HK-2 (cell line): ENCODE measurements around the gene SDSL.

Experiments
- DNase-seq: peaks from one replicate; pipeline ENCODE4 v3.0.0-alpha.2; 2018; ENCODE audit not compliant: unreplicated experiment

SDSL gene

DNA sequence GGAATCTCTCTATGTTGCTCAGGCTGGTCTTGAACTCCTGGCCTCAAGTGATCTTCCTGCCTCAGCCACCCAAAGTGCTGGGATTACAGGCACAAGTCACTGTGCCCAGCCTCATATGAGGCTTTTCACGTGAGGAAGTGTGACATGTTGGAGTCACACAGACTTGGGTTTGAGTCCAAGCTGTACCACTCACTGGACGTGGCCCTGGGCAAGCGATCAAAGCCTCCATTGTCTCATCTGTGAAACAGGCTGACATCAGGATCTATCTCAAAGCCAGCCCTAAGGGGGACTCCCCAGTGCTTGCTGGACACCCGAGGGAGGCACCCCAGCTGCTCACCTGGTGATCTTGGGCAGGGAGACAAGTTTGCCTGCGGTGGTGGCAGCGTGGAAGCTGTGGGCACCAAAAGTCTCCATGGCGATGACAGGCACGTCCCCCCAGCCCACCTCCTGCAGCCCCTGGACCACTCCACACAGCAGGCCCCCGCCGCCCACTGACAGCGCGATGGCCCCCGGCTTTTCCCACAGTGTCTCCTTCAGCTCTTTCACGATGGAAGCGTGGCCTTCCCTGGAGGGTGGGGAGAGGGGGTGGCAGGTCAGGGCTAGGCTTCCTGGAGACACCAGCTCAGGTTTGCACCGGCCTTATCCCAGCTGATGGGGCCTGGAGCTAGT, 25.2 kb upstream of the SDSL start:
- no peak for DNase-seq

DNA sequence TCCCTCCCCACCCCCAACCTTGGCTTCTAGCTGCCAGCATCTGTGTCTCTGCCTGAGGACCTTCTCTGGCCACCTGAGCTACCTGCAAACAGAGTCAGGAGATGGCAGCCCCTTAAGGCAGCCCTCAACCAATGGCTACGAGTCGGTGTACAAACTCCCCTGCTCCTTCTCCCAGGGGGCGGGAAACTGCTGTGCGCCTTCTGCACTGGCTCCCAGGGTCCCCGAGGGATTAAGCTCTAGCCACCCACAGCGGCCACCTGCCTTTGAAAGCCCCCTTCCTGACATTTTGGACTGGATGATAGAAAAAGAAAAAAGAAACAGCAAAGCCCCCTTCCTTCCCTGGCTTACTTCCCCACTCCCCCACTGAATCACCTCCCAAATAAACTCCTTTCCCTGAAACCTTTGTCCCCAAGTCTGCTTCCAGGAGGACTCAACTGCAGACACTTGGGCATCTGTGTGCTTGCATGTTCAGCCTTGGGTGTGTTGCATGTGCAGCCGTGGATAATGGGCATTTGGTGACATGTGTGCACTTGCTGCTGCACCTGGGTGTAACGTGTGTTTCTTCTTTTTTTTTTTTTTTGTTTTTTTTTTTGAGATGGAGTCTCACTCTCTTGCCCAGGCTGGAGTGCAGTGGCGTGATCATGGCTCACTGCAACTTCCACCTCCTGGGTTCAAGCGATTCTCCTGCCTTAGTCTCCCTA, 24.5 kb upstream of the SDSL start:
- DNase-seq = no peak

DNA sequence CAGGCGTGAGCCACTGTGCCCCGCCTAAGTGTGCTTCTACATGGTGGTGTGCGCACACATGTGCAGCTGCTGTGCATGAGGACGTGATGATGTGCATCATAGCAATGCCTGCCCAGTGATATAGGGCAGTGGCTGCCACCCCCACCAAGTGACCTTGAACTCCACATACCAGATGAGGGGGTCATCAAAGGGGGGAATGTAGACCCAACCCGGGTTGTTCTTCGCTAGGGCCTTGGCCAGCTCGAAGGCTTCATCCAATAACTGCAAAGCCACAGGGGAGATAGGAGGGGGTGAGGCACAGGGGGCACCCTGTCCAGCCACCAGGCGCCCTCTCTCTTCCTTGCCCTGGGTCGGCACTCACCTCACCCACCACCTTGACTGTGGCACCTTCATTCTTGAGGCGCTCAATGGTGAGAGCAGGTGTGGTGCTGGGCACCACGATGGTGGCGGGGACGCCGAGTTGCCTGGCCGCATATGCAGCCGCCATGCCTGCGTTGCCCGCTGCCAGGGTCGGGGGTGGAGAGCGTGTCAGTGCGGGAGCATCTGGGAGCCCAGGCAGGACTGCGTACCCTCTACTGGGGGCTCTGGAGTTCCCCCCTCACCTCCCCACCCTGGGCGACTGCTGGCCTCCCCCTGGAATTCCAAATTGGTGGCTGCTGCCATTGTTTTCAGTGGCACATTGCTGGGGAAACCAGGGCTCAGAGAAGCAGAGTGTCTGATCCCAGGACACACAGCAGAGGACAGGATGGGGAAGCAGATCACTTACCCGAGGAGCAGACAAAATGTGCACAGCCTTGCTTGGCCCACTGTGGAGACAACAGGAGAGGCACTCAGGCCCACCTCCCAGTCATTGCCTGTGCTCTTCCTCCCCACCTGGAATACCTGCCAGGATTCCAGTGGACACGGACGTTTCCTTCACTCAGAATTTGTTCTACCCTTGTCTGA, 23.6 kb upstream of the SDSL start:
- DNase-seq = no peak

DNA sequence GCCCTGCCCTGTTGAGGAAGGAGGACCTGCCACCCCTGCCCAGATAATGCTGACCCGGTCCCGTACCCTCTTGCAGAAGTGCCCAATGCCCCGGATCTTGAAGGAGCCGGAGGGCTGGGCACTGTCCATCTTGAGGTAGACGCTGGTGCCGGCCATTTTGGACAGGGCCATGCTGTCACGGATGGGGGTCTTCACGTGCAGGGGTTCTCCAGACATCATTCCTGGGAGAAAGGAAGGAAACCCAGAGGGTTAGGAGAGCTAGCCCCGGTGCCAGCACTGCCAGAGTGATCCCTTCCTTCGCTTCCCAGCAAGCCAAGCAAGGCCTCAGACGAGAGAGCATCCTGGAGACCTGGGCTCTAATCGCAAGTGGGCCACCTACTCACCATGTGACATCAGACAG, 22.7 kb upstream of the SDSL start:
- DNase-seq = no peak

DNA sequence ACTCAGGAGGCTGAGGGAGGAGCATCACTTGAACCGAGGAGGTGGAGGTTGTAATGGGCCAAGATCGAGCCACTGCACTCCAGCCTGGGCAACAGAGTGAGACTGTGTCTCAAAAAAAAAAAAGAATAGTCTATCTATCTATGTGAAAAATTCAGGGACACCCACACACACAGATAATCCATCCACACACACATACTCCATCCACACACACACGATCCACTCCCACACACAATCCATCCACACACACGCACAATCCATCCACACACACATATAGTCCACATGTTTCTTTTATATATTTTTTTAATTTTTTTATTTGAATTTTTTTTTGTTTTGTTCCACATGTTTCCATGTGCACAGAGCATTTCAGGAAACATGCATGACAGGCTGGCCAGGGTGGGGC, 21.8 kb upstream of the SDSL start:
- DNase-seq = no peak

DNA sequence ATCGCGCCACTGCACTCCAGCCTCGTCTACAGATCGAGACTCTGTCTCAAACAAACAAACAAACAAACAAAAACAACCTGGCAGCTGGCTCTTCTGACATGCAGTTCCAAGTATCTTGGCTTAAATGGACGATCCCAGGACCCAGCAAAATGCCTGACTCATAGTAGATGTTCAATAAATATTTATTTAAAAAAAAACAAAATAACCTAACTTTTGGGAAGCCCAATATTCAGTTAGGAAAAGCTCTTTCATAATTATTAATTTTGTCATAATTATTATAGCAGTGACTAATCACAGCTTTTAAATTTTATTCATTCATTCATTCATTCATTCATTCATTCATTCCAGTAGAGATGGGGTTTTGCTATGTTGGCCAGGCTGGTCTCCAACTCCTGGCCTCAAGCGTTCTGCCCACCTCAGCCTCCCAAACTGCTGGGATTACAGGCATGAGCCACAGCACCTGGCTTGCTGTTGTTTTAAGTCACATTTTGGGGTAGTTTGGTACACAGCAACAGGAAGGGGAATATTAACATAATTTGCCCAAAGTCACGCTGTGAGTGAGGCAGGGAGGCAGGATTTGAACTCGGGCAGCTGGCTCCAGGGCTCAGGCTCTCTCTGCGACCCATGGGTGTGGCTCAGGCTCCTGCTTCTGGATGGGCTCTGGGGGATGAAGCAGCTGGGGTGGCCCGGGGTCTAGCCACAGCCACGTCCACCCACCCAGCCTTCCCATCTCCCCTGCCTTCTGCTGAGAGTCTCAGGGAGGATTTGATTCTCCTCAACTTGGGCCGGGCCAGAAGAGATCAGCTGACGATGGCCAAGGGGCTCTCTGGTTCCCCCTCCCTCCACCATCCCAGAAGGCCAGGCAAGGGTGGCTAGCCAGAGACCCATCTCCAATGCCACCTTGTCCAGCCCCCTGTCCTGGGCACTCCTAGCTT, 20.8 kb upstream of the SDSL start:
- no peak for DNase-seq

DNA sequence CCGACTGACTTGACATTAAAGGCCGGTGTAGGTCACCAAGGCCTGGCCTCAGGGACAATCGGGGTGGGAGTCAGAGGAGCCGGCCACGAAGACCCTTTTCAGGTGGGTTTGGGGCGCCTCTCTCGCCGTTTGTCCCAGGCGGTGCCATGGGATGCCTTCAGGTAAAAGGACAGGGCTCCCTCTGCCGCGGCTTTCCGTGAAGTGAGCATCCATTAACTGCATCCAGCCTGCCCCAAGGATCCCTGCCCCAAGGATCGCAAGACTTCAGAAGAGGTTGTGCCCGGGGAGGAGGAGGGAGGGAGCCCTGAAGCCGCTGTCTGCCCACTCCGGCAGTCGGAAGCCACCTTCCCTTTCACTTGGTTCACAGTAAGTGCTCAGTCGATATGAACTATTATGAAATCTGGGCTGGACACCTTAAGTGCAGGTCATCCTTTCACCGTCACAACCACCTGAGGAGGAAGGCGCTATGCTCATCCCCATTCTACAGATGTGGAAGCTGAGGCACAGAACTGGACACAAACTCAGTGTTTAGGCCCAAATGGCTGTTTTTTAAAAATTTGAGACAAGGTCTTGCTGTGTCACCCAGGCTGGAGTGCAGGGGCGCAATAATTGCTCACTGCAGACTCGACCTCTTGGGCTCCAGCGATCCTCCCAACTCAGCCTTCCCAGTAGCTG, 19.5 kb upstream of the SDSL start:
- no peak for DNase-seq

DNA sequence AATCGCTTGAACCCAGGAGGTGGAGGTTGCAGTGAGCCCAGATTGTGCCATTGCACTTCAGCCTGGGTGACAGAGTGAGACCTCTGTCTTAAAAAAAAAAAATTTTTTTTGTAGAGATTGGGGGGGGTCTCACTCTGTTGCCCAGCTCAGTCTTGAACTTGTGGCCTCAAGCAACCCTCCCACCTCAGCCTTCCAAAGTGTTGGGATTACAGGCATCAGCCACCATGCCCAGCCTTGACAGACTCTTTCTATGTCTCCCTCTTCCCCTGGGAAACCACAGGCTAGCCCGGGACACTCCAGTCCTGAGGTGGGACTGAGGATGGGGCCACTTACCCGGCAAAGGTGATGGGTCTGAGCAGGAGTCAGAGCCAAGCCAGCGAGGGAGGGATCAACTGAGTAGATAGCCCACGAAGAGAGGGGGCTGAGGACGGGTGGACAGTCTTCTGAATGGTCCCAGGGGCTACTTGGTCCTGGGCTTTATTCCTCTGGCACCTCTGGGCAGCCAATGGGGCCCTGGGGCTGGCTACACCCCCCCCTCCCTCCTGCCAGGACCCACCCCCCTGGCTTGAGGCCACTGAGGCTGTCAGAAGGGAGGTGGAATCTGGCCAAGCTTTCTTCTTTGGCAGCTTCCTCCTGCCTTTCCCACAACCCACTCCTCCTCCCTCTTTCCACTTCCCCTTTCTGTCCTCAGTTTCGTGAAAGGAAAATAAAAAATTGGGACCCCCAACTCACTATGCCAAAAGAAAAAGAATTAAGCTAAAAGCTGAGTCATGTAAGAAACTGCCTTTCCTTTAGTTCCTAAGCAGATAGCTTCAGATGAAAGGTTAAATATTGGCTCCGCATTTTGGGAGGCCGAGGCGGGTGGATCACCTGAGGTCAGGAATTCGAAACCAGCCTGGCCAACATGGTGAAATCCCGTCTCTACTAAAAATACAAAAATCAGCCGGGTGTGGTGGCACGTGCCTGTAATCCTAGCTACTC, 18.5 kb upstream of the SDSL start, which contains the start of gene SDS:
Gene SDS, minus strand, starts transcription at position 453 of the 981 bp plus-strand sequence. CDS start 4,179 bp downstream, outside the sequence.
- DNase-seq = peak; percentile 28

DNA sequence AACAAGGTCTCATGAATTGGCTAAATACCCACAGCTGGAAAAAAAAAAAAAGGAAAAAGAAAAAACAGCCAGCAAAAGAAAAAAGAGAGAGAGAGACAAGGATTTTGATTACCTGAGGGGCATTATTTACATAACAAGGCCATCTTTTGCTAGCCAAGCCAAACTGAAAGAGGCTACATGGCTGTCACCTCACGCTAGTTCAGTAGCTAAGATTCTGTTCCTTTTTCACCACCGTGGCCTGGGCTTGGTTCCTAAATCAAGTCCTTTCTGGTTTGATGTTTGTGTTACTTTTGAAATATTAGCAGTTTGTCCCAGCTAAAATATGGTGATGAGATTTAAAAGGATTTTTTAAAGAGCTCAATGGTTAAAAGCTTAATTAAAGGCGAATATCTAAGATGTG, 16.5 kb upstream of the SDSL start:
- no peak for DNase-seq

DNA sequence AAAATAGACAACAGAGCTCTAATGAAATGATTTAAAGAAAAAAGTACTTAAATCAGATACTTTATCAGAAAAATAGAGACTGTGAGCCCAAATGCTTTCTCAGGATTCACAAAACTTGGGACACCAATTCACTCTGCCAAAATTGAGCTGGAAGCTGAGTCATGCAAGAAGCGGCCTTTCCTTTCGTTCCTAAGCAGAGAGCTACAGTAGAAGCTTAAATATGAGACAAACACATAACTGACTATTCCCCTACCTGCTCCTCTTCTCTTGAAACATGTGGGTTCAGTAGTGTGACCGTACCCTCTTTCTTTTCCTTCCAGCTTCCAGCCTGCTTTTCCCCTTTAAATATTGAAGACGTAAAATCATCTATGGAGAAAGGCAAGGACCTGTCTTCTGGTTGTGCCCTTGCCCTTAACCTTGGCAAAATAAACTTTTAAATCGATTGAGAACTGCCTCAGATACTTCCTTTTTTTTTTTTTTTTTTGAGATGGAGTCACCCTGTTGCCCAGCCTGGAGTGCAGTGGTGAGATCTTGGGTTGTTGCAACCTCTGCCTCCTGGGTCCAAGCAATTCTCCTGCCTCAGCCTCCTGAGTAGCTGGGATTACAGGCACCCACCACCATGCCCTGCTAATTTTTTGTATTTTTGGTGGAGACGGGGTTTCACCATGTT, 14.1 kb upstream of the SDSL start:
- DNase-seq = no peak

DNA sequence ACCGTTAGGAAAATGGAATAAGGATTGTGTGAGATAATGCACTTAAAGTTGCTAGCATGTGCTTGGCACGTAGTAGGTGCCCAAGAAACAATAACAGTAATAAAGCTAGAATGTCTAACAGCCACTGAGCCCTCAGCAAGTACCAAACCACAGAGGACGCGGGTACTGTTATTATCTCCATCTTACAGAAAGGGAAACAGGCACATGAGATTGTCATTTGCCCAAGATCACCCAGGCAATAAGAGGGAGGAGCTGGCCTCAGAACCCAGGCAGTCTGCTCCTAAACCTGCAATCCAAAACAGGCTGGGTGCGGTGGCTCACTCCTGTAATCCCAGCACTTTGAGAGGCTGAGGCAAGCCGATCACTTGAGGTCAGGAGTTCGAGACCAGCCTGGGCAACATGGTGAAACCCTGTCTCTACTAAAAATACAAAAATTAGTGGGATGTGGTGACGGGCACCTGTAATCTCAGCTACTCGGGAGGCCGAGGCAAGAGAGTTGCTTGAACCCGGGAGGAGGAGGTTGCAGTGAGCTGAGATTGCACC, 13.4 kb upstream of the SDSL start:
- no peak for DNase-seq

DNA sequence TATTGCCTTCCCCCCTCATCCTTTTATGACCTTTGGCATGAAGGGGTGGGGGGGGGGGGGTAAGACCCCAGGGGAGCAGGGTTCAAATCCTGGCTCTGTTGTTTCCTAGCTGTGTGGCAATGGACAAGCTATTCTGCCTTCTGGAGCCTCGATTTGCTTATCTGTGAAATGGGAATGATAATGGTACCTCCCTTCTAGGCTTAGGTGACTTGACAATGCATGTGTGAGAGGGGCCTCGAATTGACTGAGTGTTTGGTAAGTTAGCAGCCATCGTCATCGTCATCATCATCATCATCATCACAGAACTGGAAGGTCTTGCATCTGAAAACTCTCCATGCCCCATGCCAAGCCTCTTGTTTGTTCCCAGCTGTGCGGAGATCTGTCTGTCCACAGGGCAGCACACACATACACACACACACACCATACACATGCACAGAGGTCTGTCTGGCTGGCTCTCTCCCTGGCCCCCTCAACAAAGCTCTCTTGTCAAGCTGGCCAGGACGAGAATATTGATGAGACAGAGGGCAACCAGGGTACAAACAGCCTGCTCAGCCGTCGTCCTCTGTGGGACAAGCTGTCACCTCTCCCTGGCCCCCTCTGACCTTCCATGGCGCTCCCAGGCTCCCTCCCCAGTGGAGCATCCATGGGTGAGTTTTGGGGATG, 12.6 kb upstream of the SDSL start:
- DNase-seq = no peak

DNA sequence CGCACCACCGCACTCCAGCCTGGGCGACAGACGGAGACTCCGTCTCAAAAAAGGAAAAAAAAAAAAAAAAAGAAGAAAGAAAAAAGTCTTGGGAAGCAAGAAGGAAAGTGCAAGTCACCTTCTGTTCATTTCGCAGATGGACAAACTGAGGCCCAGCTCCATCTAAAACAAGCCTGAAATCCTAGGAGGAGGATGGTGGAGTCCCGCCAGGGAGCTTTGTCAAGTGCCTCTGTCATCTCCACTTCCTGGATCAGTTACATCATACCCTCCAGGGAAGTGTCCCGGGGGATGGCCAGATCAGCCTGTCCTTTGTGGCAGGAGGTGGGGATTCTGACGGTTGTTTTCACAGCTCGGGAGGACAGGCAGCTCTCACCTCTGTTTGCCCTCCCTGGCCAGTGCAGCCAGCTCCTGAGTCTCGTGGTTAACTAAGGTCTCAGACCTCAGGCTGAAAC, 8.7 kb upstream of the SDSL start:
- peak; percentile 62 for DNase-seq

DNA sequence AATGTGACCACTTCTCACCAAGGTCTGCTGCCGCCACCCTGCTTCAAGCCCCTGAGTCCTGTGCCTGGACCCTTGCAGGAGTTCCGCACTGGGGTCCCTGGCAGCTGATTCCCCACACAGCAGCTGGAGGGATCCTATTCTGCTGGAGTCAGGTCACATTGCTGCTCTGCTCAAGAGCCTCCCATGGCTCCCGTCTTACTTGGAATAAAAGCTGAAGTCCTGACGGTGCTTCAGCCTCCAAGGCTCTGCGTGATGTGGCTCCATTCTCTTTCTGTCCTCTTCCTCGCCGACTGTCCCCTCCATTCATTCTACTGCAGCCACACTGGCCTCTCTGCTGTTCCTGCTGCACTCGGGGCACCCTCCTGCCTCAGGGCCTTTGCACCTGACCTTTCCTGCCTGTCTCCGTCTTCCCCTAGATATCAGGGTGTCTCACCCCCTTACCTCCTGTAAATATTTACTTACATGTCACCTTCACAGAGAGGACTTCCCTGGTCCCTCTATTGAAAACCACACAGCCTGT, 7.6 kb upstream of the SDSL start:
- DNase-seq = no peak

DNA sequence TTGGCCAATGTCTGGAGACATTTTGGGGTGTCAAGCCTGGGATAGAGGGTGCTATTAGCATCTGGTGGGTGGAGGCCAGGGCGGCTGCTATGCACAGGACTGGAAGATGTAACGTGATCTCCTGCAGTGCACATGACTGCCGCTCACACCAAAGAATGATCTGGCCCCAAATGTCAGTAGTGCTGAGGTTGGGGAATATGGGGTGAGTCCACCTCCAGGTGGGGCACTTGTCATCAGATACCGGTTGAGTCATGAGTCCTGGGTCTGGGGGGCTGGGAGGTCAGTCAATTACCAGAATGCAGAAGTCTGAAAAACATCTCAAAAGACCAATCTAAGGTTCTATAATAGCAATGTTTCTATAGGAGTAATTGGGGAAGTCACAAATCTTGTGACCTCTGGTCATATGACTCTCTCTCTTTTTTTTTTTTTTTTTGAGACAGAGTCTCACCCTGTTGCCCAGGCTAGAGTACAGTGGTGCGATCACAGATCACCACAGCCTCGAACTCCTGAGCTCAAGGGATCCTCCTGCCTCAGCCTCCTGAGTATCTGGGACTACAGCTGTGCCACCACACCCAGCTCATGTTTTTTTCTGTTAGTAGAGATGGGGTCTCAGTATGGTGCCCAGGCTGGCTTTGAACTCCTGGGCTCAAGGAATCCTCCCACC, 6.0 kb upstream of the SDSL start:
- peak; percentile 34 for DNase-seq

DNA sequence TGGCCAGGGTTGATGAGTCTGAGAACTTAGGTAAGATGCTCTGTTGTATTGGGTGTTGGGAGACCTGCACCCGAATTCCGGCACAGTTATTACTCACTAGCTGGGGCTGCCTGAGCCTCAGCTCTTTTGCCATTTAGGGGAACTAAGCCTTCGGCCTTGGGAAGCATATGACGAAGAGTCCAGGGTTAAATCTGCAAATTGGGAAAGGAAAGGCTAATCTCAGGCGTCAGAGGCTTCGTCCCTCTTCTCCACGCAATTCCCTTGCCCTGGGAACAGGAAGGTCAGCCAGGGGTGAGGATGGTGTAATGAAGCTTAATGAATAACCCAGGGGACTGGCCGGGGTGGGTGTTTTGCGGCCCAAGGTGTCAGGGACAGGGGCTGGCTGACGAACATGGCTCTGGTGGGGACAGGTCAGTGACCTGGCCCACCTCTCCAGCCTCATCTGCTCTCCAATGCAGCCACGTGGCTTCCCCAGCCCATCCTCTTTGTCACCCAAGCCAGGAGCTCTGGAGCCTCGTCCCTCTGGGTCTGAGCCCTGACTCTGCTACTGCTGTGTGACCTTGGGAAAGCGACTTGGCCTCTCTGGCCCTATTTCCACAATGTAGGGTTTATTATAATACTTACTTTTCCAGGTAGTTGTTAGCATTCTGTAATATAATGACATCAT, 3.8 kb upstream of the SDSL start:
- peak; percentile 55 for DNase-seq
